Measurements from ENCODE around the gene PARP11.

Gene PARP11

GRCh38 chr12:3816266-3816665 lies 56.9 kb downstream of the PARP11 start:
- DNase-seq: no peak

DNA sequence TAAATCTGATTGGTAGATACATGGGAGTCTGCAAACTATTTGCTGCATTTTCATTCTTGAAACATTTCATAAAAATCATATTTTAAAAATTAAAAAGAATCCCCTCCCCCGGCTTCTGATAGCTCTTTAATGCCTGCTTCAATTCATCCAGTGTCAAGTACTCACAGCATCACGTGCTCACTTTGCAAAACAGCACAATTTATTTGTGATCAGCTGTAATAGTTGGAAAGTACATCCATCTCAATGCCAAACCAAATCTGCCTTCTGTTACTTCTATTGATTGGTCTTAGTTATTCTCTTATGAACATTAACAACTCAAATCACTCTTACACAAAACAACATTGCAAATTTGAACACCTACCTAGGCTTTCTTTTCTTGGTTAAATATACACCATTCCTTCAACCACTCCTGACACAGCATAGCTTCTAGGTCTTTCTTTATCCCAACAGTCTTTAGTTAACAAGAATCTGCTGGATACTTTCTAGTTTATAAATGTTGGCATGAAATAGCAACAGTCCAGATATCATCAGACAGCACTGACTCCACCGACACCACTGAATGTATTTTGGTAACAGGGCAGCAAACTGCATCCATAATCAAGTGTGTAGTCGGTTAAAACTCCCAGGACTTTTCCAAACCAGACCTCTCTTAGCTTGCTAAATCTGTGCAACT lies 58.0 kb downstream of the PARP11 start:
- DNase-seq: no peak

GRCh38 chr12:3810540-3810939 lies 62.7 kb downstream of the PARP11 start:
- DNase-seq: no peak

GRCh38 chr12:3810016-3810370 lies 63.2 kb downstream of the PARP11 start:
- DNase-seq: no peak

- no peak for DNase-seq
These were observed 63.7 kb downstream of the PARP11 start for GRCh38 chr12:3809357-3810015.

DNA sequence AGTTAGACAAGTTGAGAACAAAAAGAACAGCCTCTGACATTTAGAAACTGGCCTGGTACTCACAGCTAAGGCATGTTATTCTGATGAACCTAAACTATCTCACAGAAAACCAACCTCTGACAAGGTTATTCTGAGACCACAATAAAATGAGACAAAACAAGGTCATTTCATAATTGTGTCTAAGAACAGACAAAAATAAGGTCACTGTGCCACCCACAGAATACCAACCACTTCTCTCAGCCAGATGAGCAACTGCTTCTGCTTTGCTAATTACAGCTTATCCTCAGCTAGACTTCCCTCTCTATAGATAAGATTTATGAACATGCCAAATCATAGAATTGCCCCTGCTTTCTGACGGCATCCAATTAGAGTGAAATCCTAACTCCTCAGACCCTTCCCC lies 68.1 kb downstream of the PARP11 start:
- DNase-seq: no peak

- peak; percentile 68 for DNase-seq
These were observed 69.2 kb downstream of the PARP11 start for GRCh38 chr12:3803865-3804472.

GRCh38 chr12:3802721-3803120 lies 70.5 kb downstream of the PARP11 start:
- no peak for DNase-seq

GRCh38 chr12:3797531-3798048 lies 75.6 kb downstream of the PARP11 start:
- DNase-seq: no peak

DNA sequence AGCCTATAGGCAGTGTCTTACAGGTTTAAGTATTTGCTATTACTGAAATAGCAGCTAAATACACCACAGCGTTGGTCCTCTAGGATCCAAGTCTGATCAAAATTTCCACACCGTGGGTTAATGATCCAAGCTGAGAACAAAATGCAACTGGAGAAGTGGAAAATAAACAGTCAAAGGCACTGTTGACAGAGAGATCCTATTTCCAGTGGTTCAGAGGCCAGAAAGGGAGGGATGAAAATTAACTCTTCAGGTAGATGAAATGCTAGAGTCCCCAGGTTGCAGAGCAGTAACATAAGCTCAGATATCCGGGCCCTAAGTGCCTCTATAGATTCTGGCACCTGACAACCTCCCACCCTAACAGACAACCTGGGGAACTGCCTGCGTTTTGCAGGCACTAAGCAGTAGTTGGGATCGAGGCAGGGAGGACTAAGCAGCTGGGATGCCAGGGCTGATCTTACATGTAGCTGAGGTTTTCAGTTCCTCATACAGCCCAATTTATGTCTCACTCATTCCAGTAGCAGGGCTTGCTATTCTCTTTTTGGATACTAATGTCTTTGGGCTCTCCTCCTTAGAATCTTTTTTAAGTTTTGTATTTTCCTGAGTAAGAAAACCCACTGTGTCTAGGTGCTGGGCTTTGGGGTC lies 77.6 kb downstream of the PARP11 start:
- DNase-seq: no peak

DNA sequence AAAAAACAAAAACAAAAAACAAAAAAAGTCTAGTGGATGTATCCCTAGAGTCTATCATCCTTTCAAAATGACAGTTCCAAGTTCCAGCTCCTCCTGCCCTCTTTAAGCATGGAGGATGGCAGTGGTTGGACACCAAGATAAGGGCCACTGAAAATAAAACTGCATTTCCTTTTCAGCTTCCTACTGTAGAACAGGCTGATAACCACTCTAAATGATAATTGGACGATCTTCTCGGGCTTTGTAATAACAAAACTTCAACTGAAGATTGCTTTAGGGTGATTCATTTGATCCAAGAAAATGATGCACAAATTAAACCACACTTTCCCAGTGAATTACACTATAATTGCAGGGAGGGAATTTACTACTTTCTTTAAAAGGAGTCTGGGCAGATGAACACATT lies 78.1 kb downstream of the PARP11 start:
- DNase-seq: no peak

- DNase-seq: no peak
These were observed 80.4 kb downstream of the PARP11 start for GRCh38 chr12:3792623-3793288.

DNA sequence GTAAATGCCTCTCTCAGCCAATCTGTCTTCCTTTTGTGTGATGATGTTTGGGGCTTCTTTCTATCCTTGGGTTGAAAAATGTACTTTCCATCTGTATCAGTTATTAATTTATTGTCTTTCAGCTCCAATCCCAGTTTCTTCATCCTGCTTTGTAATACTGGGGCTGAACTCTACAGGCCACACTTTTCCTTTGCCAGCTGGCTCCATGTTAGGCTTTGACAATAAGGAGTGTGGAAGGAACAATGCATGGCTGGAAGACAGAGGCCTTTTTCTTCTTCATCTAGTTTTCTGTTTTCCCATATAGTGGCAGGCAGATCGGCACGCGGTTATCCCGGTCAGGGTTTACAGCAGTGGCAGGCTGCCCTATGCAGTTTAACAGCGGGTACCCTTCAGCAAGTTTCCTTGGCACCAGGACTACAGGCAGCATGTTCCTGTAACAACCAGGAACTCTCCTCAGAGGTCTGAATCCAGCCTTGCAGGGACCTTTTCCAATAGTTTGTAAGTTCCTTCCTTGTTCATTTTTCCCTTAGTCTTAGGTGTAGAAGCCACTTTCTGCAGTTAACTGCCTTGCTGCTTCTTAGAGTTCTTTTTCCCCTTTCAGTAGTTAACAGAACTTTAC lies 81.8 kb downstream of the PARP11 start:
- DNase-seq: no peak

GRCh38 chr12:3790642-3791041 lies 82.6 kb downstream of the PARP11 start:
- no peak for DNase-seq

DNA sequence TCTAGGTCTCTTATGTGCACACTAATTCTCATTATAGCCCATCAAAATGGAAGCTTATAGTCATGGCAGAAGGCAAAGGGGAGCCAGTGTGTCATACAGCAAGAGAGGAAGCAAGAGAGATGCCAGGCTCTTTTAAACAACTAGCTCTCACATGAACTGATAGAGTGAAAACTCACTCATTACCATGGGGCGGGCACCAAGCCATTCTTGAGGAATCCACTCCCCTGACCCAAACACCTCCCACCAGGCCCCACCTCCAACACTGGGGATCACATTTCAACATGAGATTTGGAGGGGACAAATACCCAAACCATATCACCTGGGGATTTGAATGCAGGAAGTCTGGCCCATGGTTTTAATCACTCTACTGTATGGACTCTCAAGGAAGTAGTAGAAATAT lies 83.4 kb downstream of the PARP11 start:
- DNase-seq: no peak

DNA sequence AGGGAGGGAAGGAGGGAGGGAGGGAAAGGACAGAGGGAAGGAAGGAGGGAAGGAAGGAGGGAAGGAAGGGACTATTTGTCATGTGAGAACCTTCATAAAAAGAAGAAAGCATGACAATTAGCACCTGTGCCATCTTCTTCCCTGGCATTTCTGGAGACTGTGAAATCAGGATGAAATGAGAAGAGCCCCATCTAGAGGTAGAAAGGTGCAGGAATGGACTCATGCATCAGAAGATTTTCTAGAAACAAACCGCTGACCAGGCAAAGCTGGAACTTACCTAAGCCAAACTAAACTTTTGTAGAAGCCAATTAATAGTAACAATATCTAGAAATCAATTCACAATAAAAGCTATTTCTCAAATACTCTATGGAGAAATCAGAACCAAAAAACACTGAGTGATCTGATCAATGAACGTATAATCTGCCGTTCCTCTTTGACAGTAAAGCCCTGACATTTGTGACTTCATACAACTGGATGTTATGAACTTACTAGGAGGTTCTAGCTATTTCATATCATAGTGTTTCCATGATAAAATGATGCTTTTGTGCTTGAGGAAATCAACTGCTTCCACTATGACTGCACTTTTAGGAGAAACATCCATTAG lies 95.9 kb downstream of the PARP11 start:
- no peak for DNase-seq

GRCh38 chr12:3775385-3776035 lies 97.7 kb downstream of the PARP11 start:
- DNase-seq: no peak

- DNase-seq: no peak
These were observed 100.8 kb downstream of the PARP11 start for GRCh38 chr12:3772380-3772779.

GRCh38 chr12:3771853-3772252 lies 101.3 kb downstream of the PARP11 start:
- DNase-seq: no peak

GRCh38 chr12:3770891-3771290 lies 102.3 kb downstream of the PARP11 start:
- no peak for DNase-seq

- DNase-seq: no peak
These were observed 104.2 kb downstream of the PARP11 start for GRCh38 chr12:3768911-3769447.

Data from stimulated activated naive CD4-positive, alpha-beta T cell treated with Interleukin-2 at 50 U/mL for 16 hours (primary cell).